Measurements from ENCODE around the gene AUTS2.

- TF ChIP-seq EZH2 (IDR thresholded peaks at IDR 0.05; ENCODE audit: insufficient read depth, poor library complexity, severe bottlenecking) (no peak), EZH2phosphoT487 (IDR thresholded peaks at IDR 0.05; ENCODE audit: insufficient read depth, low read depth) (no peak)
These were observed 1039.5 kb downstream of the AUTS2 start for GRCh38 chr7:70637726-70638125.

Measured in GM23248 (cell line).